ENCODE measurements around the gene FOXD2.
A peak's percentile ranks its signal among the peaks of the same experiment; 100 is the strongest.

The FOXD2 gene

GRCh38 chr1:47436304-47436978 lies 1.4 kb upstream of the FOXD2 start (continued):
- TF ChIP-seq ZNF658 (tag by site-specific recombination; IDR thresholded peaks at IDR 0.05) (no peak), ZFP37 (tag by site-specific recombination; IDR thresholded peaks at IDR 0.05) (peak; percentile 84; the same call in 1 of the 2 replicates), IKZF3 (tag by site-specific recombination; IDR thresholded peaks at IDR 0.05) (no peak), ZNF362 (tag by site-specific recombination; IDR thresholded peaks at IDR 0.05) (no peak), ZNF677 (tag by site-specific recombination; IDR thresholded peaks at IDR 0.05) (no peak), ZNF157 (tag by site-specific recombination; IDR thresholded peaks at IDR 0.05) (no peak), ZNF626 (tag by site-specific recombination; IDR thresholded peaks at IDR 0.05) (no peak), ZNF707 (tag by site-specific recombination; IDR thresholded peaks at IDR 0.05) (no peak), ZNF169 (tag by site-specific recombination; IDR thresholded peaks at IDR 0.05) (no peak), ZNF10 (tag by site-specific recombination; IDR thresholded peaks at IDR 0.05) (peak; percentile 60; the same call in 1 of the 2 replicates), ZNF596 (tag by site-specific recombination; IDR thresholded peaks at IDR 0.05) (no peak), ZSCAN30 (tag by site-specific recombination; IDR thresholded peaks at IDR 0.05) (peak; percentile 82), OVOL3 (tag by site-specific recombination; IDR thresholded peaks at IDR 0.05) (no peak), FEZF1 (tag by site-specific recombination; IDR thresholded peaks at IDR 0.05) (no peak), ZBTB21 (tag by site-specific recombination; IDR thresholded peaks at IDR 0.05) (no peak), ZNF600 (tag by site-specific recombination; IDR thresholded peaks at IDR 0.05) (peak; percentile 50), REPIN1 (tag by site-specific recombination; IDR thresholded peaks at IDR 0.05; ENCODE audit: low read depth) (no peak), ZNF350 (tag by site-specific recombination; IDR thresholded peaks at IDR 0.05) (no peak), AEBP2 (tag by site-specific recombination; IDR thresholded peaks at IDR 0.05; ENCODE audit: borderline replicate concordance) (no peak), HOXA7 (CRISPR knock-in tag; IDR thresholded peaks at IDR 0.05; ENCODE audit: borderline replicate concordance) (no peak), ZNF514 (tag by site-specific recombination; IDR thresholded peaks at IDR 0.05) (no peak), ZNF133 (tag by site-specific recombination; IDR thresholded peaks at IDR 0.05) (peak; percentile 79), KLF16 (tag by site-specific recombination; IDR thresholded peaks at IDR 0.05) (peak; percentile 44; the same call in 1 of the 2 replicates), ZFHX2 (tag by site-specific recombination; conservative IDR thresholded peaks at IDR 0.05) (peak; percentile 77), ZNF121 (tag by site-specific recombination; IDR thresholded peaks at IDR 0.05) (peak; percentile 62; the same call in 1 of the 2 replicates), ZNF560 (tag by site-specific recombination; IDR thresholded peaks at IDR 0.05; ENCODE audit: borderline replicate concordance) (no peak), ZNF140 (tag by site-specific recombination; IDR thresholded peaks at IDR 0.05) (no peak), ZBTB26 (tag by site-specific recombination; optimal IDR thresholded peaks at IDR 0.05) (no peak), GFI1B (tag by site-specific recombination; IDR thresholded peaks at IDR 0.05) (no peak), PATZ1 (tag by site-specific recombination; IDR thresholded peaks at IDR 0.05) (peak; percentile 97), PRDM1 (tag by site-specific recombination; IDR thresholded peaks at IDR 0.05) (no peak), ZNF146 (tag by site-specific recombination; IDR thresholded peaks at IDR 0.05) (0 out of 2 replicates have a peak, but pooled peaks have one; percentile 3), ZNF510 (tag by site-specific recombination; IDR thresholded peaks at IDR 0.05; ENCODE audit: insufficient replicate concordance) (no peak), KLF10 (tag by site-specific recombination; IDR thresholded peaks at IDR 0.05) (no peak), ZNF837 (tag by site-specific recombination; IDR thresholded peaks at IDR 0.05) (no peak), MZF1 (tag by site-specific recombination; IDR thresholded peaks at IDR 0.05; ENCODE audit: borderline replicate concordance) (no peak), ZNF621 (tag by site-specific recombination; IDR thresholded peaks at IDR 0.05) (no peak), ZNF37A (tag by site-specific recombination; IDR thresholded peaks at IDR 0.05) (no peak)
